GM12892 (cell line): ENCODE results near the gene HOXD9.

Experiments used
- POLR2A ChIP-seq: IDR thresholded peaks from 2 replicates; pipeline ENCODE4 v1.6.1; 2011; ENCODE audit warnings: low read depth, low read length, control low read depth
- POLR2AphosphoS5 ChIP-seq: IDR thresholded peaks from 2 replicates; pipeline ENCODE4 v1.6.1; 2011; ENCODE audit warnings: low read depth, low read length, control low read depth

DNA sequence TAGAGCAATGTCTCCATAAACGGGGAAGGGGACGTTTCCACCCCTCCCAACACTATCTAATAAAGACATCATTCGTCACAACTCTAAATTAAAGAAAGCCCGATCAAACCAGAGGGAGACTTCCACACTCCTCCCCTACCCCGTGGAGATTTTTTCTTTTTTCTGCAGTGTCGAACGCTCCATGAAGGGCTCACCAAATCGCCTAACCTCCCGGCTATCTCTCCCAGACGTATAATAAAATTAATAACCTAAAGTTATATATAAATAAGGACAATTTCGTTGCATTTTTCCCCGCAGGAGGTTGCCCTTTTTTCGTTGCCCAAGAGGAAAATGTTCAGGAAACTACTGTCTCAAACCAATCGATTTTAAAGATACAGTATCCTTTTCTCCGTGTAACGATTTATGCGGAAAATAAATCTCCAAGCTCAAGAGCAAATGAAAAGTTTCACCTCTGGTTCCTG, 41.1 kb upstream of the HOXD9 start:
- TF ChIP-seq POLR2A (no peak), POLR2AphosphoS5 (no peak)
